ENCODE measurements around the gene AATF. TPM values are rescaled to one million over a fixed set of nuclear protein-coding genes. Genes with fewer than 3 reads are reported as not detected.

Gene AATF
- total and polyA plus RNA-seq, 11 donors, result 15.2 to 51.6 (median 28.9) TPM

DNA sequence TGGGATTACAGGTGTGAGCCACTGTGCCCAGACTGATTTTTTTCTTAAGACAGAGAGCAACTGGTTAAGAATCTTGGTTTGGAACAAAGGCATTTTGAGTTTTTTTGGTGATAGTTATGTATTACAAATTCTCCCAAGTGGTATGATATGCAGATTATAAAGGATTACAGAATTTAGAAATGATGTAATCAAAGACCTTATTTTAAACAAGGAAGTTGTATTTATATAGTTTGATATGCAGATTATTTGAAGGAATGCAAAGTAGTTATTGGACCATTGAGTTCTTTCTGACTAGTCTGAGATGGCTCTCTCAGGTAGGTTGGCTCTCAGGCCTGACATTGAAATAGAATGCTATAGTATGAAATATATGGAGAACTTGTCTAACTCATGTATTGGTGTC, 34.9 kb downstream of the AATF start:
- no peak overlapping the region for H3K27ac ChIP-seq
- H3K4me1 ChIP-seq, result peaks cover 0 to 17% (median 6%) of the 10 kb centered on the region in 12 donors
- ATAC-seq, result no peak
- DNase-seq, result no peak
- H3K36me3 ChIP-seq, result peaks cover 0 to 36% (median 24%) of the 10 kb centered on the region in 9 donors
- no peak overlapping the region for H3K4me3 ChIP-seq
- H3K9me3 ChIP-seq, result no peaks in the 10 kb centered on the region
- intact Hi-C loops (cut with DNase I), result no loop called here
- no peak for TF ChIP-seq POLR2A (IDR thresholded peaks at IDR 0.05)
- TF ChIP-seq, protein P1, sequence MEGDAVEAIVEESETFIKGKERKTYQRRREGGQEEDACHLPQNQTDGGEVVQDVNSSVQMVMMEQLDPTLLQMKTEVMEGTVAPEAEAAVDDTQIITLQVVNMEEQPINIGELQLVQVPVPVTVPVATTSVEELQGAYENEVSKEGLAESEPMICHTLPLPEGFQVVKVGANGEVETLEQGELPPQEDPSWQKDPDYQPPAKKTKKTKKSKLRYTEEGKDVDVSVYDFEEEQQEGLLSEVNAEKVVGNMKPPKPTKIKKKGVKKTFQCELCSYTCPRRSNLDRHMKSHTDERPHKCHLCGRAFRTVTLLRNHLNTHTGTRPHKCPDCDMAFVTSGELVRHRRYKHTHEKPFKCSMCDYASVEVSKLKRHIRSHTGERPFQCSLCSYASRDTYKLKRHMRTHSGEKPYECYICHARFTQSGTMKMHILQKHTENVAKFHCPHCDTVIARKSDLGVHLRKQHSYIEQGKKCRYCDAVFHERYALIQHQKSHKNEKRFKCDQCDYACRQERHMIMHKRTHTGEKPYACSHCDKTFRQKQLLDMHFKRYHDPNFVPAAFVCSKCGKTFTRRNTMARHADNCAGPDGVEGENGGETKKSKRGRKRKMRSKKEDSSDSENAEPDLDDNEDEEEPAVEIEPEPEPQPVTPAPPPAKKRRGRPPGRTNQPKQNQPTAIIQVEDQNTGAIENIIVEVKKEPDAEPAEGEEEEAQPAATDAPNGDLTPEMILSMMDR (IDR thresholded peaks at IDR 0.05), result no peak
- no peaks in the 10 kb centered on the region for H3K27me3 ChIP-seq

DNA sequence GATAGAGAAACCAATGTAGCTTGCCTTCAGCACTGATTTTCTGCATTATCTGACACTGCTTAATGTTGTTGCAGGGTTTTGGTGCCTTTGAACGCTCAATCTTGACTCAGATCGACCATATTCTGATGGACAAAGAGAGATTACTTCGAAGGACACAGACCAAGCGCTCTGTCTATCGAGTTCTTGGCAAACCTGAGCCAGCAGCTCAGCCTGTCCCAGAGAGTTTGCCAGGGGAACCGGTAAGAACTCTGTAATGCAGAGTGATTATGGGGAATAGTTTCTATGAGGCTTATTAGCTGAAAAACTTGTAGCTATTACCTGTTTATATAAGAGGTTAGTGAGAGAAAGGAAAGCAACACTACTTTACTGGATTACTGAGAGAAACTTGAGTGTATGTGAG, 40.4 kb downstream of the AATF start:
- DNase-seq, result no peak
- 79 to 94% (median 87%) methylated on average over 6 of the region's 6 CpGs for WGBS, 4 donors
- no peak overlapping the region for H3K4me3 ChIP-seq
- H3K36me3 ChIP-seq, result peaks cover 0 to 92% (median 77%) of the 10 kb centered on the region in 9 donors
- intact Hi-C loops (cut with DNase I), result no loop called here
- no peaks in the 10 kb centered on the region for H3K4me1 ChIP-seq
- H3K27ac ChIP-seq, result no peak overlapping the region
- no peak for ATAC-seq
- H3K27me3 ChIP-seq, result no peaks in the 10 kb centered on the region
- TF ChIP-seq, protein P1 (IDR thresholded peaks at IDR 0.05), result no peak
- no peak for TF ChIP-seq POLR2A (IDR thresholded peaks at IDR 0.05)
- H3K9me3 ChIP-seq, result no peaks in the 10 kb centered on the region

DNA sequence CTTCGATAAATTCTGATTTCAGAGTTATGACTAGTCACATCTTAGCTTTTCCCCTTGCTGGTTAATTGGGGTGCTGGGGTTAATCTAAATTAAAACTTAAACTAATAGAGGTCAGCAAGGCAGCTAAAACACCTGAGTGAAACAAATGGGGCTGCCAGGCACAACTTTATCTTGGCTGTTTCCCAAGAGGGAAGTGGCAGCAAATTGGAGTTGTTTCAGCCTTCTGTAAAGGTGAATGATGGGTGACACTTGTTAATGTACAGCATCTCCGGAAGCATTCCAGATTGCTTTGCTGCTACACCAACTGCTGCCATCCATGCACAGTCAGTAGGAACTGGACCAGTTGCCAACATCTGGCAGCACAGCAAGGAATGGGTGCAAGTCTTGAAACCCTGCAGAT, 43.9 kb downstream of the AATF start:
- Histone ChIP-seq H3K4me1 (no peaks in the 10 kb centered on the region), H3K27me3 (no peaks in the 10 kb centered on the region), H3K9me3 (no peaks in the 10 kb centered on the region), H3K4me3 (no peak overlapping the region), H3K36me3 (peaks cover 0 to 100% (median 94%) of the 10 kb centered on the region in 9 donors), H3K27ac (no peak overlapping the region)
- no peak for TF ChIP-seq POLR2A (IDR thresholded peaks at IDR 0.05)
- TF ChIP-seq, protein P1 (IDR thresholded peaks at IDR 0.05), result no peak
- intact Hi-C loops (cut with DNase I), result no loop called here
- WGBS, 4 donors, result 90 to 100% (median 93%) methylated on average over 2 of the region's 2 CpGs
- DNase-seq (no peak), ATAC-seq (no peak)

DNA sequence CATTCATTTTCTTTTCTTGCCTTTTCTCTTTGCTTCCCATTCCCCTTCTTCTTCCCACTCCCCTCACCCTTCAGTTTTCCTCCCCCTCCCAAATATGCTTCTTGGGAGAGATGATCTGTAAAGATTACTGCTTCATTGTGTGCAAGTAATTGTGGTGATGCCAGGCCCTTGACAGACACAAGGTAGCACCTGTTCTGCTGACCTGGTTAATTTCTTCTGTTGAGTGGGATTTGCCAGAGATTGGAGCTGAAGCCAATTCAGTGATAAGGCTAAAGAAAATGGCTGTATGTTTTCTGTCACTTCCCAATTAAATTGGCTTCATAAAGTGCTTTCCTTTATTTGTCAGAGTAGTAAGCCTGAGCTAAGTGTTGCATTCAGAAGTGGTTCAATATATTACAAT, 44.5 kb downstream of the AATF start:
- H3K4me3 ChIP-seq, result no peak overlapping the region
- ATAC-seq (no peak), DNase-seq (no peak)
- H3K27ac ChIP-seq, result no peak overlapping the region
- no peaks in the 10 kb centered on the region for H3K4me1 ChIP-seq
- TF ChIP-seq, protein P1 (IDR thresholded peaks at IDR 0.05), result no peak
- TF ChIP-seq POLR2A (IDR thresholded peaks at IDR 0.05), result no peak
- intact Hi-C loops (cut with DNase I), result no loop called here
- peaks cover 0 to 100% (median 94%) of the 10 kb centered on the region in 9 donors for H3K36me3 ChIP-seq
- no peaks in the 10 kb centered on the region for H3K9me3 ChIP-seq
- no peaks in the 10 kb centered on the region for H3K27me3 ChIP-seq
